ENCODE data around the gene MYADML2. TPM values are rescaled to one million over a fixed set of nuclear protein-coding genes. Genes with fewer than 3 reads are reported as not detected.

Gene MYADML2
- total RNA-seq, 2 donors from 2014 or later, result 0.27 TPM; not detected in 1

- H3K9ac ChIP-seq (ENCODE audit: low read depth in 2 of 2, low read length in 2 of 2), result peak overlapping the region in 1 of 2 donors; percentile 35
- H3K27me3 ChIP-seq, result peaks cover 55% of the 10 kb centered on the region
- H3K27ac ChIP-seq, result no peak overlapping the region
- H3K4me1 ChIP-seq, result peaks cover 8% of the 10 kb centered on the region
- no peaks in the 10 kb centered on the region for H3K9me3 ChIP-seq
- H3K4me3 ChIP-seq, result peak overlapping the region; percentile 48
- TF ChIP-seq, protein P1, sequence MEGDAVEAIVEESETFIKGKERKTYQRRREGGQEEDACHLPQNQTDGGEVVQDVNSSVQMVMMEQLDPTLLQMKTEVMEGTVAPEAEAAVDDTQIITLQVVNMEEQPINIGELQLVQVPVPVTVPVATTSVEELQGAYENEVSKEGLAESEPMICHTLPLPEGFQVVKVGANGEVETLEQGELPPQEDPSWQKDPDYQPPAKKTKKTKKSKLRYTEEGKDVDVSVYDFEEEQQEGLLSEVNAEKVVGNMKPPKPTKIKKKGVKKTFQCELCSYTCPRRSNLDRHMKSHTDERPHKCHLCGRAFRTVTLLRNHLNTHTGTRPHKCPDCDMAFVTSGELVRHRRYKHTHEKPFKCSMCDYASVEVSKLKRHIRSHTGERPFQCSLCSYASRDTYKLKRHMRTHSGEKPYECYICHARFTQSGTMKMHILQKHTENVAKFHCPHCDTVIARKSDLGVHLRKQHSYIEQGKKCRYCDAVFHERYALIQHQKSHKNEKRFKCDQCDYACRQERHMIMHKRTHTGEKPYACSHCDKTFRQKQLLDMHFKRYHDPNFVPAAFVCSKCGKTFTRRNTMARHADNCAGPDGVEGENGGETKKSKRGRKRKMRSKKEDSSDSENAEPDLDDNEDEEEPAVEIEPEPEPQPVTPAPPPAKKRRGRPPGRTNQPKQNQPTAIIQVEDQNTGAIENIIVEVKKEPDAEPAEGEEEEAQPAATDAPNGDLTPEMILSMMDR (IDR thresholded peaks at IDR 0.05), result no peak
- intact Hi-C loops (cut with DNase I), result no loop called here
- no peak for DNase-seq
- no peaks in the 10 kb centered on the region for H3K36me3 ChIP-seq
These were observed 13.3 kb upstream of the MYADML2 start for GRCh38 chr17:81960130-81960958.

DNA sequence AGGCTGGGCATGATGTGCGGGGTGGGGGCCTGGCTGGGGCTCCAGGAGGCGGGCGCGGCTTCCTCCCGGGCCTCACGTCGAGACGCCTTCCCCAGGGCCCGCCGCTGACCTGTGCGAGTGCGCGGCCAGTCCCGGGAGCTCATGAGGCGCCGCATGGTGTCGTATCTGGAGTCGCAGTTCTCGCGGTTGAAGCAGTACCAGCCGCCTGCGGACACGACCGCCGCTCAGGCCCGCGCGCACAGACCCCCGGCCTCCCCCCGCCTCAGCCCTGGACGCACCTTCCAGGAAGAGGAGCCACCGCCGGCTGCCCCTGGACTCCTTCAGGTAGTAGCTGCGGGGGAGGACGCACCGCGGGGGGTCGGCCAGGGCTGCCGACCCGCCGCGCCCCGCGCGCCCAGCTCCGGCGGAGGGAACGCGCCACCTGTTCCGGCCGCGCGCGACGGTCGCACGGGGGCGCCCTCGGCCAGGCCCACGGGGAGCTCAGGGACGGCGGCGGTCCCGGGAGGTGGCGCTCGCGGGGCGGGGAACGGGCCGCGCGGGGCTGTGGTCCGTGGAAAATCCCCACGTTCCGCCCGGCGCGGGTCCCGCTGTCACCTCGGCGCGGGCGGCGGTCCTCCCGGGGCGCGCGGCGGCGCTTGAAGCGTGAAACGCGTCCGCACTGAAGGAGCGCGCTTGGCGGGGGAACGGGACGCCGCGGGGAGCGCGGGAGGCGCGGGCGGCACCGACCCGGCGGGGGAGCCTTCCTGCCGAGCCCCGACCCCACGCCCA, 12.5 kb upstream of the MYADML2 start:
- peaks cover 8% of the 10 kb centered on the region for H3K4me1 ChIP-seq
- no peaks in the 10 kb centered on the region for H3K36me3 ChIP-seq
- intact Hi-C loops (cut with DNase I), result loop anchor here (1.0 to 5.0 kb wide), 2 partner anchors 61 to 198 kb away; no protein-coding TSS in a partner anchor
- H3K9me3 ChIP-seq, result no peaks in the 10 kb centered on the region
- no peak overlapping the region for H3K27ac ChIP-seq
- TF ChIP-seq, protein P1 (IDR thresholded peaks at IDR 0.05), result peak; percentile 54
- peak overlapping the region in 1 of 2 donors; percentile 35 for H3K9ac ChIP-seq (ENCODE audit: low read depth in 2 of 2, low read length in 2 of 2)
- peak; percentile 74 for DNase-seq
- H3K27me3 ChIP-seq, result peaks cover 52% of the 10 kb centered on the region
- H3K4me3 ChIP-seq, result peak overlapping the region; percentile 48

DNA sequence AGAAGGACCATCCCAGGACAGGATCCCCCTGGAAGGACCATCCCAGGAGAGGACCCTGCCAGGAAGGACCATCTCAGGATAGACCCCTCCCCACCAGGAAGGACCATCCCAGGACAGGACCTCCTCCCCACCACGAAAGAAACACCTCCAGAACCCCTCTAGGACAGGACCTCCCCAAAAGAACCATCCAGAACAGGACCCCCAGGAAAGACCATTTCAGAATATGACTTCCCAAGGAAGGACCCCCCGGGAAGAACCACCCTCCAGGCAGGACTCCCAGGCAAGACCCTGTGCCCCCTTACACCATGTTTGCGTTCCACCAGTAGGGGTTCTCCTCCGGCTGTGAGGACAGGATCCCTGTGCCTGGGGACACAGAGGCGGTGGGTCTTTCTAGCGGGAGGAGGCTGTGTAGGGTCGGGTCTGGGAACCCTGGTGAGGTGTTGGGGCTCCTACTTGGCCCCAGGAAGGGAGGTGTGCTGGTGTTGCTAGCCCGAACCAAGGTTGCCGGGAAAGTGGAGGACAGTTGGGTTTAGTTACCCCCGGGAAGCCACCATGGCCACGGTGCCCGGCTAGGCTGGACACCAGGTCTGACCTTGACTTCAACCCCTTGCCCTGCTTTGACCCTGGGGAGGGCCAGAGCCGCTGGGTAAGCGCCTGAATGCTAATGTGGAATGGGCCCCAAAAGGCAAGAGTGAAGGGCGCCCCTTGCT, 11.8 kb upstream of the MYADML2 start:
- intact Hi-C loops (cut with DNase I), result loop anchor here (1.0 to 5.0 kb wide), 2 partner anchors 62 to 199 kb away; no protein-coding TSS in a partner anchor
- no peak overlapping the region for H3K9ac ChIP-seq (ENCODE audit: low read depth in 2 of 2, low read length in 2 of 2)
- H3K4me3 ChIP-seq, result no peak overlapping the region
- TF ChIP-seq, protein P1 (IDR thresholded peaks at IDR 0.05), result no peak
- peaks cover 8% of the 10 kb centered on the region for H3K4me1 ChIP-seq
- H3K9me3 ChIP-seq, result no peaks in the 10 kb centered on the region
- H3K27me3 ChIP-seq, result peaks cover 45% of the 10 kb centered on the region
- no peak for DNase-seq
- no peak overlapping the region for H3K27ac ChIP-seq
- no peaks in the 10 kb centered on the region for H3K36me3 ChIP-seq

DNA sequence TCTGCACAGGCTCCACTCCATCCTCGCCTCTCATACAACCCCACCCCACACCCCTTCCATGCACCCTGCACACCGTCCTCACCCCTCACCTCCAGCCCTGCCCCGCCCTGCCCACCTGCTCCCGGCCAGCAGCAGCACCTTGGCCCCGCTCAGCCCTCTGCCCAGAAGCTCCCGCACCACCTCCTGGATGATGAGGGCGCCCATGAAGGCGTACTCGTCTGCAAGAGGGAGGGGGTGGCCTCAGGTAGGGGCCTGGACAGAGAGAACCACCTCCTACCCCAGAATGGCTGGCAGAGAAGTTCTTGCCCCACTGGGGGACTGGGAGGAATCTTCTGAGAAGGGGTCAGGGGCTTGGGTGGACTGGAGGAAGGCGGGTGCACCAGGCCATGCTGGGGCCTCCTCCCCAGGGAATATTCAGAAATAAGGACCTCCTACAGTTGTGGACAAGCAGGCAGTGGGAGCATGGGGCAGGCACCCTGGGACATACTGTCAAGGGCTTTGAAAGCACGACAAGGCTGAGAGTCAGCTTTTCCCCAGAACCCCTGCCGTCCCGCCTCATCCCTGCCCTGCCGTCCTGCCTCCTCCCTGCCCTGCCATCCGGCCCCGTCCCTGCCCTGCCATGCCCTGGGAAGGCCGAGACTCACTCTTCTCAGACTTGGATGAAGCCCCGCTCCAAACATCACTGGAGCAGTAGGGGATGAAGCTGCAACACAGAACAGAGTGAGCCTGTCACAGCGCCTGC, 10.8 kb upstream of the MYADML2 start:
- Histone ChIP-seq H3K36me3 (no peaks in the 10 kb centered on the region), H3K9ac (ENCODE audit: low read depth in 2 of 2, low read length in 2 of 2) (no peak overlapping the region), H3K4me3 (no peak overlapping the region), H3K9me3 (no peaks in the 10 kb centered on the region), H3K4me1 (peaks cover 8% of the 10 kb centered on the region), H3K27ac (no peak overlapping the region), H3K27me3 (peaks cover 38% of the 10 kb centered on the region)
- TF ChIP-seq, protein P1 (IDR thresholded peaks at IDR 0.05), result no peak
- DNase-seq, result no peak
- intact Hi-C loops (cut with DNase I), result loop anchor here (5.0 kb wide), 1 partner anchor 199 kb away; no protein-coding TSS in a partner anchor
